Liver (tissue), 9 donors: Measurements from ENCODE around the gene DNAI1. TPM values are rescaled to one million over a fixed set of nuclear protein-coding genes. Genes with fewer than 3 reads are reported as not detected.

Source experiments
- DNase-seq: peaks from one replicate; pipeline ENCODE4 v3.0.0-alpha.2; 2017; ENCODE audit warnings: low spot score
- H3K27ac ChIP-seq, 2 donors: one replicate each; pipeline ENCODE4 v1.7.0; 2013; ENCODE audit warnings: inconsistent platforms in 2 of 2, low read length in 2 of 2, control low read depth in 1 of 2, low read depth in 1 of 2, mild to moderate bottlenecking in 1 of 2
- H3K27me3 ChIP-seq, 4 donors: one replicate each; pipeline versions ENCODE4 v1.6.1 to v1.7.0; 2013; ENCODE audit warnings: low read length in 3 of 4, inconsistent platforms in 1 of 4, mild to moderate bottlenecking in 1 of 4, moderate library complexity in 1 of 4; ENCODE audit not compliant: control insufficient read depth in 4 of 4, insufficient read depth in 4 of 4
- H3K36me3 ChIP-seq, 4 donors: one replicate each; pipeline versions ENCODE4 v1.6.1 to v1.7.0; 2013; ENCODE audit warnings: low read length in 3 of 4, mild to moderate bottlenecking in 3 of 4, low read depth in 1 of 4, moderate library complexity in 1 of 4; ENCODE audit not compliant: control insufficient read depth in 4 of 4, insufficient read depth in 3 of 4
- H3K4me1 ChIP-seq, 4 donors: one replicate each; pipeline versions ENCODE4 v1.6.1 to v1.7.0; 2013; ENCODE audit warnings: low read length in 3 of 4, mild to moderate bottlenecking in 3 of 4, moderate library complexity in 1 of 4; ENCODE audit not compliant: control insufficient read depth in 4 of 4, insufficient read depth in 4 of 4
- H3K4me3 ChIP-seq, 3 donors: one replicate each; pipeline versions ENCODE4 v1.6.1 to v1.7.0; 2013; ENCODE audit warnings: low read length in 3 of 3, control low read depth in 1 of 3, low read depth in 1 of 3, mild to moderate bottlenecking in 1 of 3
- H3K9ac ChIP-seq, 2 donors: one replicate each; pipeline ENCODE4 v1.7.0; 2013; ENCODE audit warnings: low read length in 2 of 2, mild to moderate bottlenecking in 2 of 2, moderate library complexity in 2 of 2, control low read depth in 1 of 2, low read depth in 1 of 2
- H3K9me3 ChIP-seq, 4 donors: one replicate each; pipeline versions ENCODE4 v1.6.1 to v1.7.0; 2013; ENCODE audit warnings: low read length in 3 of 4; ENCODE audit not compliant: control insufficient read depth in 4 of 4
- ATF3 ChIP-seq: IDR thresholded peaks from 2 replicates; pipeline ENCODE4 v1.6.1; 2016; ENCODE audit warnings: antibody characterized with exemption
- CTCF ChIP-seq: fragments of 150-350 bp; IDR thresholded peaks from 2 replicates; pipeline ENCODE4 v1.5.1; 2017; ENCODE audit warnings: improper control_type of control experiment, low read depth, low read length; ENCODE audit not compliant: missing input control
- EGR1 ChIP-seq, 2 donors: IDR thresholded peaks; 2 replicates each; pipeline ENCODE4 v1.6.1; 2016 to 2018; ENCODE audit warnings: antibody characterized with exemption in 2 of 2, low read depth in 2 of 2
- FOXA1 ChIP-seq: IDR thresholded peaks from 2 replicates; pipeline ENCODE4 v1.6.1; 2016; ENCODE audit warnings: antibody characterized with exemption
- FOXA2 ChIP-seq: IDR thresholded peaks from 2 replicates; pipeline ENCODE4 v1.6.1; 2016; ENCODE audit warnings: antibody characterized with exemption
- GABPA ChIP-seq, 2 donors: IDR thresholded peaks in 1 of 2; conservative IDR thresholded peaks in 1 of 2; 2 replicates each; pipeline ENCODE4 v1.6.1; 2016; ENCODE audit warnings: antibody characterized with exemption in 2 of 2, mild to moderate bottlenecking in 1 of 2, moderate library complexity in 1 of 2
- HNF4A ChIP-seq, 2 donors: conservative IDR thresholded peaks; 2 replicates each; pipeline ENCODE4 v1.6.1; 2016; ENCODE audit warnings: antibody characterized with exemption in 2 of 2, mild to moderate bottlenecking in 2 of 2
- HNF4G ChIP-seq: IDR thresholded peaks from 2 replicates; pipeline ENCODE4 v1.6.1; 2016; ENCODE audit warnings: antibody characterized with exemption
- JUND ChIP-seq, 2 donors: IDR thresholded peaks; 2 replicates each; pipeline ENCODE4 v1.6.1; 2016; ENCODE audit warnings: antibody characterized with exemption in 2 of 2
- MAX ChIP-seq: IDR thresholded peaks from 2 replicates; pipeline ENCODE4 v1.6.1; 2016; ENCODE audit warnings: antibody characterized with exemption
- NR2F2 ChIP-seq: IDR thresholded peaks from 2 replicates; pipeline ENCODE4 v1.6.1; 2016; ENCODE audit warnings: antibody characterized with exemption
- RAD21 ChIP-seq, 2 donors: IDR thresholded peaks; 2 replicates each; pipeline ENCODE4 v1.6.1; 2016; ENCODE audit warnings: antibody characterized with exemption in 2 of 2, mild to moderate bottlenecking in 2 of 2
- REST ChIP-seq: IDR thresholded peaks from 2 replicates; pipeline ENCODE4 v1.6.1; 2016; ENCODE audit warnings: antibody characterized with exemption, mild to moderate bottlenecking
- RXRA ChIP-seq, 2 donors: IDR thresholded peaks; 2 replicates each; pipeline ENCODE4 v1.6.1; 2017 to 2018; ENCODE audit warnings: antibody characterized with exemption in 2 of 2, mild to moderate bottlenecking in 1 of 2
- SP1 ChIP-seq: IDR thresholded peaks from 2 replicates; pipeline ENCODE4 v1.6.1; 2018; ENCODE audit warnings: antibody characterized with exemption, mild to moderate bottlenecking
- TAF1 ChIP-seq: conservative IDR thresholded peaks from 2 replicates; pipeline ENCODE4 v1.6.1; 2016; ENCODE audit warnings: antibody characterized with exemption, mild to moderate bottlenecking
- YY1 ChIP-seq: IDR thresholded peaks from 2 replicates; pipeline ENCODE4 v1.6.1; 2016; ENCODE audit warnings: antibody characterized with exemption, mild to moderate bottlenecking
- ZBTB33 ChIP-seq: IDR thresholded peaks from 2 replicates; pipeline ENCODE4 v1.6.1; 2016; ENCODE audit warnings: antibody characterized with exemption
- polyA plus RNA-seq, 2 donors: library from polyadenylated mRNA; stranded (reverse) in 1 of 2; unstranded in 1 of 2; fragments of 200-250 nt in 1 of 2; fragments of >200 nt in 1 of 2; fragmentation: Nextera tagmentation in 1 of 2; extraction: Ambion mirVana in 1 of 2; gene quantifications; one replicate each; pipeline versions ENCODE4 v1.2.1 to v1.2.3, GENCODE V29; 2013 to 2015
- total RNA-seq, 2 donors: library from RNA; depleted of rRNA; stranded (reverse); fragments of >200 nt; gene quantifications; one replicate each; pipeline ENCODE4 v1.2.3, GENCODE V29; 2014
- donor health status: healthy.
- donor health status: healthy.
- donor health status: healthy.
- donor health status: healthy.
- donor health status: healthy.

DNAI1 gene
- total and polyA plus RNA-seq, 4 donors = not detected

GRCh38 chr9:34507556-34507955, 49.0 kb downstream of the DNAI1 start (continued):
- TF ChIP-seq REST (no peak), RAD21 (IDR thresholded peaks at IDR 0.05) (no peak)

- Histone ChIP-seq H3K9ac (no peak overlapping the region), H3K9me3 (no peaks in the 10 kb centered on the region), H3K4me3 (no peak overlapping the region), H3K27me3 (no peaks in the 10 kb centered on the region), H3K4me1 (peaks cover 2 to 12% (median 10%) of the 10 kb centered on the region in 4 donors), H3K36me3 (no peaks in the 10 kb centered on the region), H3K27ac (no peak overlapping the region)
- DNase-seq = no peak
- no peak for TF ChIP-seq RXRA (IDR thresholded peaks at IDR 0.05)
- no peak for TF ChIP-seq MAX
- no peak for TF ChIP-seq YY1
- no peak for TF ChIP-seq HNF4A (conservative IDR thresholded peaks at IDR 0.05)
- no peak for TF ChIP-seq EGR1 (IDR thresholded peaks at IDR 0.05; ENCODE audit: low read depth in 2 of 2)
- TF ChIP-seq HNF4G = no peak
- TF ChIP-seq RAD21 (IDR thresholded peaks at IDR 0.05) = no peak
- TF ChIP-seq ATF3 = no peak
- no peak for TF ChIP-seq NR2F2
- no peak for TF ChIP-seq REST
- TF ChIP-seq FOXA1 = no peak
- no peak for TF ChIP-seq JUND (IDR thresholded peaks at IDR 0.05)
- no peak for TF ChIP-seq FOXA2
- TF ChIP-seq TAF1 = no peak
- no peak for TF ChIP-seq ZBTB33
- no peak for TF ChIP-seq CTCF
- TF ChIP-seq SP1 = no peak
- no peak for TF ChIP-seq GABPA (IDR thresholded peaks at IDR 0.05 in 1 of 2, conservative IDR thresholded peaks at IDR 0.05 in 1 of 2)
Observed at GRCh38 chr9:34507966-34508365, 49.4 kb downstream of the DNAI1 start.
